Stimulated activated CD4-positive, alpha-beta T cell treated with anti-CD3 and anti-CD28 coated beads, Interleukin-12 subunit alpha, Interleukin-12 subunit beta, amount 100 ng/mL, for 48 hours (primary cell): ENCODE data around the gene CHML.

Source experiments
- DNase-seq, 3 donors: peaks; one replicate each; pipeline ENCODE4 v3.0.0-alpha.2; 2020; ENCODE audit warnings: low read depth in 2 of 3, low spot score in 1 of 3

Gene CHML

GRCh38 chr1:241592273-241592958 lies 47.8 kb downstream of the CHML start:
- DNase-seq = no peak

- DNase-seq = no peak
Measured at GRCh38 chr1:241591736-241592135, 48.4 kb downstream of the CHML start.

- DNase-seq = no peak
Measured at GRCh38 chr1:241591317-241591716, 48.9 kb downstream of the CHML start.

GRCh38 chr1:241590719-241591118 lies 49.5 kb downstream of the CHML start:
- DNase-seq = no peak
